T-helper 22 cell (primary cell): ENCODE data around the gene LY6G5B.
A peak's percentile ranks its signal among the peaks of the same experiment; 100 is the strongest.

Experiments
- DNase-seq: peaks from one replicate; pipeline ENCODE4 v3.0.0-alpha.2; 2020; ENCODE audit warnings: low read depth

Gene LY6G5B

GRCh38 chr6:31663126-31663960 lies 6.4 kb upstream of the LY6G5B start:
- DNase-seq, result no peak

GRCh38 chr6:31663961-31664789 lies 5.6 kb upstream of the LY6G5B start:
- DNase-seq, result no peak

- DNase-seq, result peak; percentile 85
Measured at GRCh38 chr6:31664790-31665500, 4.8 kb upstream of the LY6G5B start, which contains the start of gene GPANK1. Gene GPANK1, minus strand, starts transcription at chr6:31664997. Its CDS starts 519 bp downstream, at chr6:31664478.

GRCh38 chr6:31665501-31666336 lies 4.1 kb upstream of the LY6G5B start, which contains the start of gene CSNK2B:
Gene CSNK2B, plus strand, starts transcription at chr6:31666080. Its CDS starts 752 bp downstream, at chr6:31666832.
- DNase-seq, result peak; percentile 98

GRCh38 chr6:31666337-31666965 lies 3.3 kb upstream of the LY6G5B start:
- DNase-seq, result no peak

GRCh38 chr6:31676322-31676903 lies 6.6 kb downstream of the LY6G5B start:
- DNase-seq, result no peak

- DNase-seq, result no peak
Measured at GRCh38 chr6:31676904-31677303, 7.1 kb downstream of the LY6G5B start.

- DNase-seq, result no peak
Measured at GRCh38 chr6:31677955-31678354, 8.2 kb downstream of the LY6G5B start.

- no peak for DNase-seq
Measured at GRCh38 chr6:31680226-31681134, 10.7 kb downstream of the LY6G5B start, which contains the start of gene LY6G5C. Gene LY6G5C, minus strand, starts transcription at chr6:31681067. Its CDS starts 694 bp downstream, at chr6:31680373.

- no peak for DNase-seq
Measured at GRCh38 chr6:31681135-31681671, 11.4 kb downstream of the LY6G5B start.

GRCh38 chr6:31683591-31683990 lies 13.8 kb downstream of the LY6G5B start:
- no peak for DNase-seq

- DNase-seq, result no peak
Measured at GRCh38 chr6:31686483-31686882, 16.7 kb downstream of the LY6G5B start.

GRCh38 chr6:31687321-31687720 lies 17.5 kb downstream of the LY6G5B start:
- no peak for DNase-seq

GRCh38 chr6:31687860-31688693 lies 18.3 kb downstream of the LY6G5B start:
- DNase-seq, result no peak

GRCh38 chr6:31689249-31690110 lies 19.7 kb downstream of the LY6G5B start:
- no peak for DNase-seq

GRCh38 chr6:31690231-31691077 lies 20.7 kb downstream of the LY6G5B start:
- no peak for DNase-seq
